IPS-20b (cell line): ENCODE results near the gene CREG1.
A peak's percentile ranks its signal among the peaks of the same experiment; 100 is the strongest.

ENCODE experiments used
- H3K27ac ChIP-seq: one replicate; pipeline ENCODE4 v1.5.1; 2013; ENCODE audit warnings: low read length
- H3K27me3 ChIP-seq: 2 replicates; pipeline ENCODE4 v1.6.1; 2013; ENCODE audit warnings: mild to moderate bottlenecking, low read length, inconsistent platforms; ENCODE audit not compliant: insufficient read depth
- H3K36me3 ChIP-seq: 2 replicates; pipeline ENCODE4 v1.6.1; 2013; ENCODE audit warnings: low read depth, mild to moderate bottlenecking, inconsistent platforms, low read length, moderate library complexity; ENCODE audit not compliant: insufficient read depth
- H3K4me1 ChIP-seq: 2 replicates; pipeline ENCODE4 v1.6.1; 2013; ENCODE audit warnings: mild to moderate bottlenecking, control low read depth, inconsistent platforms, low read length, moderate library complexity; ENCODE audit not compliant: insufficient read depth
- H3K4me3 ChIP-seq: 2 replicates; pipeline ENCODE4 v1.5.1; 2013; ENCODE audit warnings: mild to moderate bottlenecking, low read length, inconsistent platforms
- H3K9ac ChIP-seq: 2 replicates; pipeline ENCODE4 v1.6.1; 2013; ENCODE audit warnings: low read depth, mild to moderate bottlenecking, inconsistent platforms, low read length, moderate library complexity
- H3K9me3 ChIP-seq: 2 replicates; pipeline ENCODE4 v1.6.1; 2013; ENCODE audit warnings: mild to moderate bottlenecking, low read depth, low read length, inconsistent platforms; ENCODE audit not compliant: insufficient read depth

Gene CREG1

DNA sequence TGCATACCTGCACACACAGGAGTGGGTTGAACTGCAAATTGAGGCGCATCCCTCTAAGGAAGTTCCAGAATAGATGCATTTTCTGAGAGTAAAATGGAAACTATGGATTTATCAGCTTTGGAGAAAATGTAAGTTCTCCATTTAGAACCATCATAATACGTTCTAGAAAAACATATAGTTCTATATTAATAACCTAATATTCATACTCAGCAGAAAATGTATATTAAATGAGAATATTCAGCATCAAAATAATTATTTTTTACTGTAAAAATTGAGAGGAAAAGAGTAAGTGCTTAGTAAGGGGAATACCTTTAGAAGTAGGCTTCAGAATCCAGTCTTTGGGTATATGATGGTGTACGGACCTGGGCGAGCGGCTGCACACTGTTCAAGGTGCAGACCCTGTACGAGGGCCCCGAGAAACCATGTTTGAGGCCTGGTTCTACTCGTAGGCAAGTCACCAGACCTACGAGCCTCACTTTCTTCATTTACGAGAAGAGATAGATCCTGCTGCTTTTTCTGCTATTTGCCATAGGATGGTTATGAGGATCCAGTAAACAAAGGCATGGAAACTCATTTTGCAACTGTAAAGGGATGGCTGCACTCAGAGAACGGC is 42.1 kb downstream of the CREG1 start:
- no peaks in the 10 kb centered on the region for H3K9me3 ChIP-seq
- no peaks in the 10 kb centered on the region for H3K4me1 ChIP-seq
- no peaks in the 10 kb centered on the region for H3K27me3 ChIP-seq
- no peak overlapping the region for H3K27ac ChIP-seq
- H3K36me3 ChIP-seq: no peaks in the 10 kb centered on the region
- no peak overlapping the region for H3K9ac ChIP-seq
- no peak overlapping the region for H3K4me3 ChIP-seq

- Histone ChIP-seq H3K27ac (no peak overlapping the region), H3K36me3 (no peaks in the 10 kb centered on the region), H3K9ac (no peak overlapping the region), H3K9me3 (no peaks in the 10 kb centered on the region), H3K4me3 (no peak overlapping the region), H3K27me3 (no peaks in the 10 kb centered on the region), H3K4me1 (no peaks in the 10 kb centered on the region)
These were observed 42.7 kb downstream of the CREG1 start for GRCh38 chr1:167510881-167511280.

GRCh38 chr1:167510244-167510643 is 43.3 kb downstream of the CREG1 start:
- no peak overlapping the region for H3K4me3 ChIP-seq
- H3K27ac ChIP-seq: no peak overlapping the region

GRCh38 chr1:167509587-167509986 is 44.0 kb downstream of the CREG1 start:
- H3K4me1 ChIP-seq: no peaks in the 10 kb centered on the region
- no peaks in the 10 kb centered on the region for H3K27me3 ChIP-seq
- H3K36me3 ChIP-seq: no peaks in the 10 kb centered on the region

More at GRCh38 chr1:167510244-167510643, 43.3 kb downstream of the CREG1 start:
- Histone ChIP-seq H3K9me3 (no peaks in the 10 kb centered on the region), H3K36me3 (no peaks in the 10 kb centered on the region), H3K27me3 (no peaks in the 10 kb centered on the region), H3K4me1 (no peaks in the 10 kb centered on the region), H3K9ac (no peak overlapping the region; the same call in 1 of the 2 replicates)

GRCh38 chr1:167507719-167508118 is 45.8 kb downstream of the CREG1 start:
- H3K4me3 ChIP-seq: no peak overlapping the region
- no peak overlapping the region for H3K9ac ChIP-seq
- H3K9me3 ChIP-seq: no peaks in the 10 kb centered on the region
- H3K27me3 ChIP-seq: no peaks in the 10 kb centered on the region
- H3K27ac ChIP-seq: no peak overlapping the region
- peaks cover 12% of the 10 kb centered on the region; the same call in 1 of the 2 replicates for H3K4me1 ChIP-seq
- no peaks in the 10 kb centered on the region for H3K36me3 ChIP-seq

More at GRCh38 chr1:167509587-167509986, 44.0 kb downstream of the CREG1 start:
- Histone ChIP-seq H3K9ac (no peak overlapping the region), H3K9me3 (no peaks in the 10 kb centered on the region), H3K27ac (no peak overlapping the region), H3K4me3 (no peak overlapping the region)

- Histone ChIP-seq H3K27me3 (no peaks in the 10 kb centered on the region), H3K4me1 (peaks cover 17% of the 10 kb centered on the region; the same call in 1 of the 2 replicates), H3K27ac (no peak overlapping the region), H3K36me3 (no peaks in the 10 kb centered on the region), H3K9ac (no peak overlapping the region), H3K9me3 (no peaks in the 10 kb centered on the region), H3K4me3 (no peak overlapping the region)
These were observed 49.1 kb downstream of the CREG1 start for GRCh38 chr1:167504467-167504827.

DNA sequence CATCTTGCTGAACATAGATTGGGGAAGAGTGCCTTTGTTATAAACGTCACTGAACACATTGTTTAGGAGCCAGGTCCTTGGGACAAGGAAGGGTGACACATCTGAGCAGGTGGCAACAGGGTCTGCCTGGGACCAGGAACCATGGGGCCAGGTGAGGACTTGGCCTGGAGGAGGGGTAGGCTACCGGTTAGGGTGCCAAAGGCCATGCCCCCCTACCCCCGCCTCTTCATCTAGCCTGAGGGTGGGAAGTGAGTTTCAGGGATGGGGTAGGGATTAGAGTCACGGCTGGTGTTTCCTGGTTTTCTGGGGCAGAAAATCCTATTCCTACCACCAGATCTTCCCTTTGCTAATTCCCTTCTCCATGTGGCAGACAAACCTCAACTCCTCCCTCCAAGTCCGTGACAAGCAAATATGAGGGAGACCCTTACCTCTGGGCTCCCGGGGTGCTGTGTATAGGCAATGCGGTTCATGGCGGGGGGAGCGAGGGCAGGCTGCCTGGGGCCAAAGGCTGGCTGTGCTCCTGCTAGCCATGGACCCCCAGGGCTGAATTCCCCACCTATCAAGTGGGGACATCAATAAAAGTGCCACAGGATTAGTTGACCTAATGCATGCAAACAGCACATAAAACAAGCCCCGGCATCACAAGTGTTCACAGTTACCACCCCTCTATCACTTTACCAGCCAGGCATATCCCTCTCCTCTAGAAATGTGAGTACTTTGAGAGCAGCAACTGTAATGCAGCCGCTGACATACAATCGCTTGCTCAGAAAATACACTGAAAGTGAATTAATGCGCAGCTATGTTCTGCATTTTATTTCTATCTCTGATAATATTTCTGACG is 49.7 kb downstream of the CREG1 start:
- peaks cover 17% of the 10 kb centered on the region; the same call in 1 of the 2 replicates for H3K4me1 ChIP-seq
- H3K27ac ChIP-seq: no peak overlapping the region
- peak overlapping the region; percentile 8; the same call in 1 of the 2 replicates for H3K4me3 ChIP-seq
- no peaks in the 10 kb centered on the region for H3K9me3 ChIP-seq
- no peaks in the 10 kb centered on the region for H3K36me3 ChIP-seq
- H3K27me3 ChIP-seq: no peaks in the 10 kb centered on the region
- no peak overlapping the region for H3K9ac ChIP-seq

GRCh38 chr1:167502719-167503462 is 50.7 kb downstream of the CREG1 start:
- no peaks in the 10 kb centered on the region for H3K9me3 ChIP-seq
- no peaks in the 10 kb centered on the region for H3K27me3 ChIP-seq
- H3K27ac ChIP-seq: no peak overlapping the region
- H3K4me3 ChIP-seq: peak overlapping the region; percentile 8; the same call in 1 of the 2 replicates
- no peak overlapping the region for H3K9ac ChIP-seq
- no peaks in the 10 kb centered on the region for H3K36me3 ChIP-seq
- peaks cover 17% of the 10 kb centered on the region; the same call in 1 of the 2 replicates for H3K4me1 ChIP-seq

DNA sequence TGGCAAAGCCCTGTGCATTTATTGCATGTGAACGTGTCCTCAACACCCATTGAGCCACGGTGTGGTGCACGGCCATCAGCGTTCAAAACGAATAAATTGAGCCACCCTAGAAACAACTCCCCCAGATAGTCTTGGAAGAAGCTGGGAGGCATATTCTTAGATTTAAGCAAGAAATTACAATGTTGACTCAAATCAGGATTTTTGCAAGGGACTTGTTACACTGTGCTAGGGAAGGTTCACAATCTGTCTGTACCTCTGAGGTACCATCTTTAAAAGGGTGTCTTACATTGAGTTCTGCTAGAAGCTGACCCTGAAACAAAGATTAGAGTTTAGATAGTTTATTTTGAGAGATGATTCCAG is 51.4 kb downstream of the CREG1 start:
- Histone ChIP-seq H3K9me3 (no peaks in the 10 kb centered on the region), H3K9ac (no peak overlapping the region), H3K27me3 (no peaks in the 10 kb centered on the region), H3K36me3 (no peaks in the 10 kb centered on the region), H3K4me3 (no peak overlapping the region), H3K4me1 (peaks cover 17% of the 10 kb centered on the region; the same call in 1 of the 2 replicates), H3K27ac (no peak overlapping the region)

- Histone ChIP-seq H3K27ac (no peak overlapping the region), H3K4me1 (peaks cover 17% of the 10 kb centered on the region; the same call in 1 of the 2 replicates), H3K36me3 (no peaks in the 10 kb centered on the region), H3K4me3 (no peak overlapping the region), H3K27me3 (no peaks in the 10 kb centered on the region), H3K9me3 (no peaks in the 10 kb centered on the region), H3K9ac (no peak overlapping the region)
These were observed 51.9 kb downstream of the CREG1 start for GRCh38 chr1:167501515-167502191.

GRCh38 chr1:167500283-167500860 is 53.2 kb downstream of the CREG1 start:
- Histone ChIP-seq H3K27me3 (no peaks in the 10 kb centered on the region), H3K4me1 (peaks cover 17% of the 10 kb centered on the region; the same call in 1 of the 2 replicates), H3K27ac (no peak overlapping the region), H3K4me3 (no peak overlapping the region), H3K9me3 (no peaks in the 10 kb centered on the region), H3K36me3 (no peaks in the 10 kb centered on the region), H3K9ac (no peak overlapping the region)
